CD4-positive, CD25-positive, alpha-beta regulatory T cell (primary cell): ENCODE data around the gene LIPJ. TPM values are rescaled to one million over a fixed set of nuclear protein-coding genes. Genes with fewer than 3 reads are reported as not detected.

Source experiments
- ATAC-seq, 2 donors: fragments of 150-1000 bp; cut with Tn5 transposase; one replicate each; pipeline ENCODE4 v1.10.0; 2021; ENCODE audit warnings: low read depth in 2 of 2, moderate number of reproducible peaks in 2 of 2, moderate library complexity in 1 of 2
- DNase-seq, 3 donors: peaks; one replicate each; pipeline versions ENCODE4 v3.0.0 to v3.0.0-alpha.2; 2012 to 2022; ENCODE audit warnings: mixed read lengths in 1 of 3
- H3K27ac ChIP-seq: one replicate; pipeline ENCODE4 v1.7.0; 2013; ENCODE audit warnings: mild to moderate bottlenecking, low read length; ENCODE audit not compliant: insufficient read depth, poor library complexity, severe bottlenecking
- H3K27me3 ChIP-seq: one replicate; pipeline ENCODE4 v1.7.0; 2013; ENCODE audit warnings: low read length; ENCODE audit not compliant: control insufficient read depth, insufficient read depth
- H3K36me3 ChIP-seq: one replicate; pipeline ENCODE4 v1.7.0; 2013; ENCODE audit warnings: mild to moderate bottlenecking, low read length, moderate library complexity; ENCODE audit not compliant: control insufficient read depth, insufficient read depth
- H3K4me1 ChIP-seq: 2 replicates; pipeline ENCODE4 v1.7.0; 2013; ENCODE audit warnings: mild to moderate bottlenecking, low read length; ENCODE audit not compliant: insufficient read depth, control insufficient read depth, poor library complexity, severe bottlenecking
- H3K4me3 ChIP-seq: one replicate; pipeline ENCODE4 v1.7.0; 2013; ENCODE audit warnings: low read depth, mild to moderate bottlenecking, low read length, moderate library complexity
- H3K9me3 ChIP-seq, 2 experiments: 1 replicate in 1 of 2; 2 replicates in 1 of 2; pipeline ENCODE4 v1.7.0; 2013; ENCODE audit warnings: low read length in 2 of 2, mild to moderate bottlenecking in 1 of 2, moderate library complexity in 1 of 2; ENCODE audit not compliant: control insufficient read depth in 2 of 2
- H3K27ac Mint-ChIP-seq, 3 donors: one replicate each; pipeline ENCODE4 v1.8.0; 2020 to 2022; ENCODE audit warnings: mild to moderate bottlenecking in 3 of 3, mixed read lengths in 3 of 3, moderate library complexity in 2 of 3
- H3K27me3 Mint-ChIP-seq: one replicate; pipeline ENCODE4 v1.8.0; 2022; ENCODE audit warnings: mild to moderate bottlenecking, mixed read lengths
- H3K36me3 Mint-ChIP-seq: one replicate; pipeline ENCODE4 v1.8.0; 2020; ENCODE audit warnings: mixed read lengths
- H3K4me1 Mint-ChIP-seq, 4 donors: one replicate each; pipeline ENCODE4 v1.8.0; 2020 to 2022; ENCODE audit warnings: mixed read lengths in 4 of 4, mild to moderate bottlenecking in 1 of 4
- H3K4me3 Mint-ChIP-seq, 4 donors: one replicate each; pipeline ENCODE4 v1.8.0; 2020 to 2022; ENCODE audit warnings: mild to moderate bottlenecking in 4 of 4, mixed read lengths in 4 of 4, moderate library complexity in 3 of 4
- H3K9me3 Mint-ChIP-seq, 7 donors: one replicate each; pipeline ENCODE4 v1.8.0; 2020 to 2022; ENCODE audit warnings: mixed read lengths in 7 of 7, mild to moderate bottlenecking in 3 of 7, moderate library complexity in 2 of 7
- polyA plus RNA-seq, 4 donors: library from polyadenylated mRNA; unstranded; fragments of 300-500 nt; fragmentation: Illumina TruSeq; gene quantifications; one replicate each; pipeline ENCODE4 v1.2.3, GENCODE V29; 2021
- total RNA-seq: library from RNA; stranded (reverse); gene quantifications from one replicate; pipeline ENCODE4 v1.2.3, GENCODE V29; 2022

LIPJ gene
- total and polyA plus RNA-seq, 5 donors from 2014 or later, result not detected

- Histone ChIP-seq H3K36me3 (no peaks in the 10 kb centered on the region), H3K4me1 (no peaks in the 10 kb centered on the region), H3K9me3 (no peaks in the 10 kb centered on the region), H3K4me3 (no peak overlapping the region), H3K27ac (no peak overlapping the region), H3K27me3 (peaks cover 7% of the 10 kb centered on the region)
- H3K4me3 Mint-ChIP-seq, result no peak overlapping the region
- H3K9me3 Mint-ChIP-seq, result peaks cover 0 to 6% (median 0%) of the 10 kb centered on the region in 7 donors
- peaks cover 26% of the 10 kb centered on the region for H3K27me3 Mint-ChIP-seq
- H3K36me3 Mint-ChIP-seq, result no peaks in the 10 kb centered on the region
- no peaks in the 10 kb centered on the region for H3K4me1 Mint-ChIP-seq
- ATAC-seq (no peak), DNase-seq (no peak)
- H3K27ac Mint-ChIP-seq, result no peak overlapping the region
These were observed 11.5 kb downstream of the LIPJ start for GRCh38 chr10:88598055-88598454.

GRCh38 chr10:88608052-88608732 lies 21.6 kb downstream of the LIPJ start:
- Histone ChIP-seq H3K4me1 (no peaks in the 10 kb centered on the region), H3K27ac (no peak overlapping the region), H3K4me3 (no peak overlapping the region), H3K27me3 (peaks cover 11% of the 10 kb centered on the region), H3K9me3 (no peaks in the 10 kb centered on the region), H3K36me3 (no peaks in the 10 kb centered on the region)
- H3K4me1 Mint-ChIP-seq, result peaks cover 0 to 1% (median 0%) of the 10 kb centered on the region in 4 donors
- H3K27ac Mint-ChIP-seq, result no peak overlapping the region
- H3K27me3 Mint-ChIP-seq, result peaks cover 23% of the 10 kb centered on the region
- no peak overlapping the region for H3K4me3 Mint-ChIP-seq
- H3K9me3 Mint-ChIP-seq, result no peaks in the 10 kb centered on the region
- DNase-seq (no peak), ATAC-seq (no peak)
- no peaks in the 10 kb centered on the region for H3K36me3 Mint-ChIP-seq

- Histone ChIP-seq H3K27ac (no peak overlapping the region), H3K36me3 (no peaks in the 10 kb centered on the region), H3K4me3 (no peak overlapping the region), H3K9me3 (no peaks in the 10 kb centered on the region), H3K4me1 (no peaks in the 10 kb centered on the region), H3K27me3 (peaks cover 11% of the 10 kb centered on the region)
- Mint-ChIP-seq H3K9me3 (no peaks in the 10 kb centered on the region), H3K27me3 (peaks cover 23% of the 10 kb centered on the region), H3K27ac (no peak overlapping the region), H3K4me1 (peaks cover 0 to 1% (median 0%) of the 10 kb centered on the region in 4 donors), H3K36me3 (no peaks in the 10 kb centered on the region), H3K4me3 (no peak overlapping the region)
- ATAC-seq, result no peak
- no peak for DNase-seq
These were observed 22.2 kb downstream of the LIPJ start for GRCh38 chr10:88608780-88609179.

- no peak overlapping the region for H3K27ac Mint-ChIP-seq
- ATAC-seq (no peak), DNase-seq (no peak)
- Histone ChIP-seq H3K9me3 (no peaks in the 10 kb centered on the region), H3K27me3 (no peaks in the 10 kb centered on the region), H3K27ac (no peak overlapping the region), H3K4me1 (no peaks in the 10 kb centered on the region), H3K4me3 (no peak overlapping the region), H3K36me3 (no peaks in the 10 kb centered on the region)
- no peaks in the 10 kb centered on the region for H3K36me3 Mint-ChIP-seq
- H3K9me3 Mint-ChIP-seq, result no peaks in the 10 kb centered on the region
- H3K4me3 Mint-ChIP-seq, result no peak overlapping the region
- no peaks in the 10 kb centered on the region for H3K27me3 Mint-ChIP-seq
- no peaks in the 10 kb centered on the region for H3K4me1 Mint-ChIP-seq
These were observed 29.9 kb downstream of the LIPJ start for GRCh38 chr10:88616250-88616977.

GRCh38 chr10:88617772-88618300 lies 31.3 kb downstream of the LIPJ start:
- Histone ChIP-seq H3K4me1 (no peaks in the 10 kb centered on the region), H3K4me3 (no peak overlapping the region), H3K27me3 (peaks cover 1% of the 10 kb centered on the region), H3K27ac (no peak overlapping the region), H3K36me3 (no peaks in the 10 kb centered on the region), H3K9me3 (no peaks in the 10 kb centered on the region)
- Mint-ChIP-seq H3K9me3 (no peaks in the 10 kb centered on the region), H3K4me1 (no peaks in the 10 kb centered on the region), H3K27me3 (peaks cover 5% of the 10 kb centered on the region), H3K4me3 (no peak overlapping the region), H3K36me3 (no peaks in the 10 kb centered on the region), H3K27ac (no peak overlapping the region)
- no peak for DNase-seq
- ATAC-seq, result no peak

- Mint-ChIP-seq H3K4me1 (no peaks in the 10 kb centered on the region), H3K27ac (no peak overlapping the region)
These were observed 31.9 kb downstream of the LIPJ start for GRCh38 chr10:88618496-88618895.

GRCh38 chr10:88620441-88620840 lies 33.9 kb downstream of the LIPJ start:
- no peak for ATAC-seq
- DNase-seq, result no peak
- Mint-ChIP-seq H3K4me1 (no peaks in the 10 kb centered on the region), H3K9me3 (peaks cover 0 to 4% (median 0%) of the 10 kb centered on the region in 7 donors), H3K27ac (no peak overlapping the region), H3K4me3 (no peak overlapping the region), H3K36me3 (no peaks in the 10 kb centered on the region), H3K27me3 (peaks cover 11% of the 10 kb centered on the region)
- H3K27me3 ChIP-seq, result peaks cover 1% of the 10 kb centered on the region
- no peaks in the 10 kb centered on the region for H3K36me3 ChIP-seq
- H3K4me3 ChIP-seq, result no peak overlapping the region
- H3K4me1 ChIP-seq, result no peaks in the 10 kb centered on the region
- H3K27ac ChIP-seq, result no peak overlapping the region
- H3K9me3 ChIP-seq, result no peaks in the 10 kb centered on the region

More at GRCh38 chr10:88618496-88618895, 31.9 kb downstream of the LIPJ start:
- no peak overlapping the region for H3K4me3 ChIP-seq
- H3K27ac ChIP-seq, result no peak overlapping the region
- no peaks in the 10 kb centered on the region for H3K36me3 Mint-ChIP-seq
- ATAC-seq (no peak), DNase-seq (no peak)
- H3K4me1 ChIP-seq, result no peaks in the 10 kb centered on the region
- peaks cover 8% of the 10 kb centered on the region for H3K27me3 Mint-ChIP-seq
- H3K36me3 ChIP-seq, result no peaks in the 10 kb centered on the region
- H3K9me3 ChIP-seq, result no peaks in the 10 kb centered on the region
- H3K27me3 ChIP-seq, result peaks cover 1% of the 10 kb centered on the region
- no peaks in the 10 kb centered on the region for H3K9me3 Mint-ChIP-seq
- H3K4me3 Mint-ChIP-seq, result no peak overlapping the region
